Cardiac muscle cell (in vitro differentiated cells and primary cell): Measurements from ENCODE around the gene ZNF446. TPM values are rescaled to one million over a fixed set of nuclear protein-coding genes. Genes with fewer than 3 reads are reported as not detected.
"Not testable (repeated sequence)": the region's sequence is repeated elsewhere in the genome, so short reads cannot be mapped to it uniquely, and the experiment has no call there.

ENCODE experiments used
- DNase-seq, 2 donors: peaks; one replicate each; pipeline versions ENCODE4 v3.0.0 to v3.0.0-alpha.2; 2010 to 2017; ENCODE audit warnings: low read depth in 1 of 2, low spot score in 1 of 2
- H3K27ac ChIP-seq: fragments of 200-600 bp; sonication (generic); 2 replicates; pipeline ENCODE4 v1.5.1; 2016
- H3K27me3 ChIP-seq: fragments of 200-600 bp; sonication (generic); 2 replicates; pipeline ENCODE4 v1.6.0; 2016; ENCODE audit warnings: control low read depth
- H3K36me3 ChIP-seq: fragments of 200-600 bp; sonication (generic); 2 replicates; pipeline ENCODE4 v1.5.1; 2016; ENCODE audit warnings: control low read depth
- H3K4me1 ChIP-seq: fragments of 200-600 bp; sonication (generic); 2 replicates; pipeline ENCODE4 v1.8.1; 2017; ENCODE audit warnings: low read depth, mild to moderate bottlenecking, mixed run types
- H3K4me3 ChIP-seq: fragments of 200-600 bp; sonication (generic); 2 replicates; pipeline ENCODE4 v1.5.1; 2016; ENCODE audit warnings: mild to moderate bottlenecking
- H3K9me3 ChIP-seq: fragments of 200-600 bp; sonication (generic); 2 replicates; pipeline ENCODE4 v1.5.1; 2017; ENCODE audit warnings: low read depth, mild to moderate bottlenecking, control low read depth
- polyA plus RNA-seq: library from polyadenylated mRNA; unstranded; fragments of >200 nt; fragmentation: Nextera tagmentation; extraction: Ambion mirVana; gene quantifications from 2 replicates; pipeline ENCODE4 v1.2.1, GENCODE V29; 2016
- total RNA-seq: library from RNA; depleted of rRNA; stranded (reverse); fragments of >200 nt; gene quantifications from 2 replicates; pipeline ENCODE4 v1.2.3, GENCODE V29; 2016
- TF ChIP-seq, protein P1 (sequence below): IDR thresholded peaks from 2 replicates; pipeline ENCODE4 v1.5.1; 2012; ENCODE audit warnings: low read depth, mild to moderate bottlenecking, low read length

ZNF446 gene
- total and polyA plus RNA-seq, 2 experiments from 2014 or later: 16.3 to 41.1 TPM

DNA sequence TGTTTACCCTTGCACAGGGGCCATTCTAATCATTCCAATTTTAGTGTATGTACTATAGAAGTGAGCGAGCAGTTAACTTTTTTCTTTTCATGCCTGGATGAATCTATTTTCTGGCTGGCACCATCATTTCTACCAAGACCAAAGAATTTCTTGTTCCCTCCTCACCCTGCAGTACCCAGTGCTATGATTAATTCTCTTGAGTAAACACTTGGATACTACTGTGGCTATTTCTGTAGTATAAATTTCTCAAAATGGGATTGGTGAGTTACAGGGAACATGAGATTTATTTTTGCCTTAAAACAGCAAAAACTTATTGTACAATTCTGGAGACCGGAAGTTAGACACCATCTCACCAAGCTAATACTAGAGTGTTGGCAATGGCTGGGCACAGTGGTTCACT is 7.6 kb downstream of the ZNF446 start:
- no peak overlapping the region for H3K4me3 ChIP-seq
- no peak for DNase-seq
- peaks cover 9% of the 10 kb centered on the region for H3K36me3 ChIP-seq
- H3K9me3 ChIP-seq: no peaks in the 10 kb centered on the region
- H3K27me3 ChIP-seq: no peaks in the 10 kb centered on the region
- no peaks in the 10 kb centered on the region for H3K4me1 ChIP-seq
- H3K27ac ChIP-seq: no peak overlapping the region
- TF ChIP-seq, protein P1, sequence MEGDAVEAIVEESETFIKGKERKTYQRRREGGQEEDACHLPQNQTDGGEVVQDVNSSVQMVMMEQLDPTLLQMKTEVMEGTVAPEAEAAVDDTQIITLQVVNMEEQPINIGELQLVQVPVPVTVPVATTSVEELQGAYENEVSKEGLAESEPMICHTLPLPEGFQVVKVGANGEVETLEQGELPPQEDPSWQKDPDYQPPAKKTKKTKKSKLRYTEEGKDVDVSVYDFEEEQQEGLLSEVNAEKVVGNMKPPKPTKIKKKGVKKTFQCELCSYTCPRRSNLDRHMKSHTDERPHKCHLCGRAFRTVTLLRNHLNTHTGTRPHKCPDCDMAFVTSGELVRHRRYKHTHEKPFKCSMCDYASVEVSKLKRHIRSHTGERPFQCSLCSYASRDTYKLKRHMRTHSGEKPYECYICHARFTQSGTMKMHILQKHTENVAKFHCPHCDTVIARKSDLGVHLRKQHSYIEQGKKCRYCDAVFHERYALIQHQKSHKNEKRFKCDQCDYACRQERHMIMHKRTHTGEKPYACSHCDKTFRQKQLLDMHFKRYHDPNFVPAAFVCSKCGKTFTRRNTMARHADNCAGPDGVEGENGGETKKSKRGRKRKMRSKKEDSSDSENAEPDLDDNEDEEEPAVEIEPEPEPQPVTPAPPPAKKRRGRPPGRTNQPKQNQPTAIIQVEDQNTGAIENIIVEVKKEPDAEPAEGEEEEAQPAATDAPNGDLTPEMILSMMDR: no peak

DNA sequence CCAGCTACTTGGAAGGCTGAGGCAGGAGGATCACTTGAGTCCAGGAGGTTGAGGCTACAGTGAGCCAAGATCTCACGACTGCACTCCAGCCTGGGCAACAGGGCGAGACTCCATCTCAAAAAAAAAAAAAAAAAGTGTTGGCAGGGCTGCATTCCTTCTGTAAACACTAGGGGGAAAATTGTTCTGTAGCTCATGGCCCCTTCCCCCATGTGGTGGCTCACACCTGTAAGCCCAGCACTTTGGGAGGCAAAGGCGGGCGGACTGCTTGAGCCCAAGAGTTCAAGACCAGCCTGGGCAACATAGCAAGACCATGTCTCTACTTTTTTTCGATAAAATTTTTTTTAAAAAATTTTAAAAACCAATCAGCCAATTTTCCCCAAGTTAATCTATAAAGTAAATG is 8.2 kb downstream of the ZNF446 start:
- DNase-seq, H3K4me3 ChIP-seq, H3K36me3 ChIP-seq, H3K9me3 ChIP-seq, H3K4me1 ChIP-seq, H3K27ac ChIP-seq, H3K27me3 ChIP-seq: not testable (repeated sequence)

DNA sequence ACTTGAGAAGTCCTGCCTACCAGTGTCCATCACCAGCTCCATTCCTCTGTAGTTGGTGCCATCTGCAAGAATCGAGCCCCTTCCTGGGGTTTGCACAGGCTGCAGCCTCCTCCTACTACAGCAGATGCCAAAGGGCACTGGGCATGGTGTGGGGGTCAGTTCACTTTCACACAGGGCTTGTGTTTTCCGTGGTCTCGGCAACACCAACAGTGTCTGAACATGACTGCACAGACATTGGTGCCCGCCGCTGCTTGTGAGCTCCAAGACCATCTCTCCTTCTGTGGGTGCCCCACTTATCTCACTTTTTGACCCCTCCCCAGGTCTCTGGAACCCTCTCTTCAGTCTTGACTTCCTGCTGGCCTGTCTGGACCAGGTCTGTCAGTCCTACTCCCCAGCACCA is 15.2 kb downstream of the ZNF446 start:
- Histone ChIP-seq H3K4me3 (no peak overlapping the region), H3K27ac (no peak overlapping the region), H3K9me3 (no peaks in the 10 kb centered on the region), H3K27me3 (no peaks in the 10 kb centered on the region), H3K4me1 (no peaks in the 10 kb centered on the region), H3K36me3 (no peaks in the 10 kb centered on the region)
- DNase-seq: no peak
- TF ChIP-seq, protein P1: no peak

DNA sequence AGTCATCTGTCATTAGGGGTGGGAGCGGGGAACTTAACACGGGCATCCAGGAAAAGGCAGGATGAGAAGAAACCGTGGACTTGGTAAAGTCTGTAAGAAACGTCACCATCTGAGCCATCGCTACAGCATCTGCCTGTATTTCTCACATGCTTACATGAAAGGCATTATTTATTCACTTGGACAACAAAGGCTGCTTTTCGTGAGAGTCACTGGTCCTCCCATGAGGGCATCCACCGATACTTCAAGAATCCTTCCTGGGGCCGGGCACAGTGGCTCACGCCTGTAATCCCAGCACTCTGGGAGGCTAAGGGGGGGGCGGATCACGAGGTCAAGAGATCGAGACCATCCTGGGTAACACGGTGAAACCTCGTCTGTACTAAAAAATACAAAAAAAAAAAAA is 16.1 kb downstream of the ZNF446 start:
- TF ChIP-seq, protein P1: no peak
- DNase-seq: no peak
- Histone ChIP-seq H3K27me3 (no peaks in the 10 kb centered on the region), H3K4me3 (no peak overlapping the region), H3K36me3 (no peaks in the 10 kb centered on the region), H3K9me3 (no peaks in the 10 kb centered on the region), H3K4me1 (no peaks in the 10 kb centered on the region), H3K27ac (no peak overlapping the region)

DNA sequence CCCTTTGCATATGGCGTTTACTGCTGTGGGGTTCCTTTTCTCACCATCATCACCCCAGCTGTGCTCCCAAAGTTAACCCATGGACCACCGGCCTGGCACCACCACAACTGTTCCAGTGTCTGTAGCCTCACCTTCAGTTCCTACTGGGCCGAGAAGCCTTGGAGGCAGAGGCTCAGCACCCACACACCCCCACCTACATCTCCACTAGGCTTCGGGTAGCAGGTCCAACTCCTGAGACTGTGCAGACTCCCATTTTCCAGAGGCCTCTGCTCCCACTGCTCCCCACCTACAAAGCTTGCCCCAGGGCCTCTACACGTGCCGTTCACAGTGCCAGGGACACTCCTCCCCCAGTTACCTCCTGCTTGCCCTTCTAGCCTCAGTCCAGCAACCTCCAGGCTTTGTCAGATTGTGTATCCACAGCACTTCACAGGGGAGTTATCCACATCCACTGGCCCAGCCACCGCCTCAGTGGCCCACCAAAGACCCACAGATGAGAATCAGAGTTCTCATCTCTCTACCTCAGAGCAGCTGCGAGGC is 21.6 kb downstream of the ZNF446 start:
- no peak for DNase-seq
- Histone ChIP-seq H3K36me3 (no peaks in the 10 kb centered on the region), H3K9me3 (no peaks in the 10 kb centered on the region), H3K27me3 (no peaks in the 10 kb centered on the region), H3K4me1 (peaks cover 9% of the 10 kb centered on the region), H3K27ac (no peak overlapping the region), H3K4me3 (no peak overlapping the region)
- TF ChIP-seq, protein P1: no peak

DNA sequence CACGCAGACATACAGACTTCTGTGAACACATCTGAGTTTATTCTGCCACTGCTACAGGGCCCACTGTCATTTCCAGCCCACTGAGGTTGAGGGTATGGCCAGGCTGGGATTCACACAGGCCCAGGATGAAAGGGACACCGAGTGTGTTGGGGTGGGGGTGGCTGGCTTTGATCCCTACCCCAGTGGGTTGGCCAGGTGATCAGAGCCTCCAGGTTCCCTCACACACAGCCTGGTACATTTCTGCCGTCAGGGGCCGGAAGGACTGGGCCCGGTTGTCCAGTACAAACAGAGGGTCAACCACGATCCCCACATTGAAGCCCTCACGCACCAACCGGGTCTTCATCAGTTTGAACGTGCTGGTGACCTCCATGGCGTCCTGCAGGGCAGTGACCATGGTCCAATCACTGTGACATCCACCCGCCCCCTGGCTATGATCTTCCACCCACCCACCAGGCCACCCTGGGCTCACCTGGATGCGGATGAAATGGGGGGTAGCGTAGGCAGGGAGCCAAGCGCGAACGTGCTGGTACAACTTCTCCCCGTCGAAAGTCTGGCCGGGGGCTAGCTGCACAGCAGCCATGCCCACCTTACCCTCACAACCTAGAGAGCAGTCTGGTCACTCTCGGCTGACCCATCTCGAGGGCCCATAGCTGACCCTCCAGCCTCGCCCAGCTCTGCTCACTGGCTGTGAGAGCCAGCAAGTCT is 22.3 kb downstream of the ZNF446 start:
- Histone ChIP-seq H3K27me3 (no peaks in the 10 kb centered on the region), H3K36me3 (no peaks in the 10 kb centered on the region), H3K4me3 (peak overlapping the region; percentile 36), H3K9me3 (no peaks in the 10 kb centered on the region), H3K27ac (no peak overlapping the region), H3K4me1 (peaks cover 9% of the 10 kb centered on the region)
- no peak for DNase-seq
- TF ChIP-seq, protein P1: no peak
